HEK293 (cell line): ENCODE results near the gene TAX1BP1.

ENCODE experiments used
- CTCF ChIA-PET: fragments of 350-600 bp; formaldehyde crosslinking; extraction: SDS; loops from one replicate; lab custom pipeline; 2021; ENCODE audit warnings: antibody characterized with exemption; lab: Yijun Ruan, JAX
- POLR2A ChIA-PET: fragments of 300-600 bp; formaldehyde crosslinking; extraction: SDS; loops from one replicate; lab custom pipeline; 2020; ENCODE audit warnings: antibody characterized with exemption, inconsistent platforms; lab: Yijun Ruan, JAX
- H3K27ac ChIP-seq: fragments of 200-500 bp; sonication (Bioruptor generic); 2 replicates; pipeline ENCODE4 v1.5.1; 2014; ENCODE audit warnings: low read depth, low read length, control low read depth, inconsistent platforms; ENCODE audit errors: extremely low read depth
- H3K36me3 ChIP-seq, 2 experiments: fragments of 200-500 bp in 1 of 2; sonication (Bioruptor generic) in 1 of 2; 1 replicate in 1 of 2; 2 replicates in 1 of 2; pipeline ENCODE4 v1.5.1; 2014 to 2017; ENCODE audit warnings: inconsistent platforms in 2 of 2, low read length in 2 of 2; ENCODE audit not compliant: control insufficient read depth in 2 of 2, insufficient read depth in 1 of 2
- H3K4me1 ChIP-seq: fragments of 200-500 bp; sonication (Bioruptor generic); 2 replicates; pipeline ENCODE4 v1.5.1; 2014; ENCODE audit warnings: mild to moderate bottlenecking, low read length, inconsistent platforms; ENCODE audit not compliant: control insufficient read depth, insufficient read depth
- H3K4me3 ChIP-seq: 2 replicates; pipeline ENCODE4 v1.5.1; 2011; ENCODE audit warnings: low read depth, mild to moderate bottlenecking, control low read depth, low read length, moderate library complexity
- H3K9me3 ChIP-seq: fragments of 200-500 bp; sonication (Bioruptor generic); 2 replicates; pipeline ENCODE4 v1.5.1; 2014; ENCODE audit warnings: low read depth, low read length, inconsistent platforms; ENCODE audit not compliant: control insufficient read depth, insufficient read depth
- GLIS2 ChIP-seq: fragments of 450-650 bp; formaldehyde crosslinking; IDR thresholded peaks from 2 replicates; pipeline ENCODE4 v1.5.1; 2016; ENCODE audit warnings: missing biosample characterization, missing genetic modification characterization
- HOXD13 ChIP-seq: sonication (generic); formaldehyde crosslinking; IDR thresholded peaks from 2 replicates; pipeline ENCODE4 v1.8.0; 2022; ENCODE audit warnings: missing genetic modification reagents, borderline replicate concordance
- KLF1 ChIP-seq: fragments of 450-650 bp; formaldehyde crosslinking; IDR thresholded peaks from 2 replicates; pipeline ENCODE4 v1.5.1; 2016; ENCODE audit warnings: missing biosample characterization, missing genetic modification characterization
- KLF10 ChIP-seq: fragments of 450-650 bp; IDR thresholded peaks from 2 replicates; pipeline ENCODE4 v1.5.1; 2018; ENCODE audit warnings: missing biosample characterization, mild to moderate bottlenecking, missing genetic modification characterization
- SP7 ChIP-seq: fragments of 450-650 bp; formaldehyde crosslinking; IDR thresholded peaks from 2 replicates; pipeline ENCODE4 v1.5.1; 2016; ENCODE audit warnings: missing biosample characterization, missing genetic modification characterization
- ZIC2 ChIP-seq: fragments of 450-650 bp; formaldehyde crosslinking; IDR thresholded peaks from 2 replicates; pipeline ENCODE4 v1.5.1; 2016; ENCODE audit warnings: missing biosample characterization, missing genetic modification characterization
- ZNF10 ChIP-seq: fragments of 450-650 bp; formaldehyde crosslinking; IDR thresholded peaks from 2 replicates; pipeline ENCODE4 v1.5.1; 2017; ENCODE audit warnings: missing biosample characterization, missing genetic modification characterization
- ZNF202 ChIP-seq: fragments of 450-650 bp; formaldehyde crosslinking; IDR thresholded peaks from 2 replicates; pipeline ENCODE4 v1.5.1; 2016; ENCODE audit warnings: missing biosample characterization, missing genetic modification characterization, borderline replicate concordance
- ZNF211 ChIP-seq: fragments of 450-650 bp; formaldehyde crosslinking; IDR thresholded peaks from 2 replicates; pipeline ENCODE4 v1.5.1; 2016; ENCODE audit warnings: low read depth, missing biosample characterization, missing genetic modification characterization
- ZNF366 ChIP-seq: fragments of 450-650 bp; formaldehyde crosslinking; conservative IDR thresholded peaks from 2 replicates; pipeline ENCODE4 v1.5.1; 2016; ENCODE audit warnings: missing biosample characterization, missing genetic modification characterization
- ZNF37A ChIP-seq: fragments of 450-650 bp; IDR thresholded peaks from 2 replicates; pipeline ENCODE4 v1.5.1; 2018; ENCODE audit warnings: missing biosample characterization, missing genetic modification characterization
- ZNF404 ChIP-seq: fragments of 450-650 bp; formaldehyde crosslinking; IDR thresholded peaks from 2 replicates; pipeline ENCODE4 v1.5.1; 2017; ENCODE audit warnings: missing biosample characterization, missing genetic modification characterization
- ZNF433 ChIP-seq: fragments of 450-650 bp; formaldehyde crosslinking; IDR thresholded peaks from 2 replicates; pipeline ENCODE4 v1.5.1; 2016; ENCODE audit warnings: missing biosample characterization, missing genetic modification characterization, low read depth
- ZNF529 ChIP-seq: fragments of 450-650 bp; formaldehyde crosslinking; IDR thresholded peaks from 2 replicates; pipeline ENCODE4 v1.5.1; 2017; ENCODE audit warnings: missing genetic modification characterization, missing biosample characterization; ENCODE audit not compliant: insufficient replicate concordance
- ZNF600 ChIP-seq: fragments of 450-650 bp; formaldehyde crosslinking; IDR thresholded peaks from 2 replicates; pipeline ENCODE4 v1.5.1; 2016; ENCODE audit warnings: missing biosample characterization, missing genetic modification characterization
- ZNF639 ChIP-seq: fragments of 450-650 bp; formaldehyde crosslinking; IDR thresholded peaks from 2 replicates; pipeline ENCODE4 v1.5.1; 2016; ENCODE audit warnings: missing biosample characterization, missing genetic modification characterization
- ZNF677 ChIP-seq: fragments of 450-650 bp; IDR thresholded peaks from 2 replicates; pipeline ENCODE4 v1.5.0; 2018; ENCODE audit warnings: missing biosample characterization, mild to moderate bottlenecking, missing genetic modification characterization, moderate library complexity
- ZNF704 ChIP-seq: fragments of 450-650 bp; formaldehyde crosslinking; IDR thresholded peaks from 2 replicates; pipeline ENCODE4 v1.5.1; 2016; ENCODE audit warnings: missing biosample characterization, missing genetic modification characterization
- ZNF830 ChIP-seq: fragments of 450-650 bp; IDR thresholded peaks from 2 replicates; pipeline ENCODE4 v1.5.0; 2018; ENCODE audit warnings: missing biosample characterization, missing genetic modification characterization, low read depth, mild to moderate bottlenecking, moderate library complexity
- TF ChIP-seq, protein P1 (sequence below): fragments of 450-650 bp; formaldehyde crosslinking; IDR thresholded peaks from 2 replicates; pipeline ENCODE4 v1.5.1; 2016; ENCODE audit warnings: missing biosample characterization, missing genetic modification characterization
- TF ChIP-seq, protein P2 (sequence below): fragments of 450-650 bp; formaldehyde crosslinking; IDR thresholded peaks from 2 replicates; pipeline ENCODE4 v1.5.1; 2016; ENCODE audit warnings: missing biosample characterization, missing genetic modification characterization, borderline replicate concordance
- TF ChIP-seq, protein P3 (sequence below): fragments of 450-650 bp; formaldehyde crosslinking; IDR thresholded peaks from 2 replicates; pipeline ENCODE4; 2016; ENCODE audit warnings: missing biosample characterization, missing genetic modification characterization

TAX1BP1 gene

DNA sequence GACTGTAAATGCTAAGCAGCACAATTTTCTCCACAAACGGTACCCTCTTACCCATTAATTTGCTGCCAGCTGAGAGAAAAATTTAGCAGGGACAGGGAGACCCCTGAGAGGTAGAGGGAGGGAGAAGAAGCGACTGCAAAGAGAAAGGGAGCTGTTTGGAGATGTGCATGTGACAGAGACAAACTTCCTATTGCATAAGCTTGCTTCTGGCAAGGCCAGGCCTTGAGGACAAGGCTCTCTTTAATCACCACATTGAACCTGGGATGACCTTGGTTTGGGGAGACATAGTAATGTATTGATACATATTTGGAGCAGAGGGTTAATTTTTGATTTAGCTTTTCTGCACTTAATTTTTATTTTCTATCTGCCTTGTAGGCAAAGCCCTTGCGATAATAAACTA lies 46.2 kb upstream of the TAX1BP1 start (continued):
- TF ChIP-seq, protein P1, sequence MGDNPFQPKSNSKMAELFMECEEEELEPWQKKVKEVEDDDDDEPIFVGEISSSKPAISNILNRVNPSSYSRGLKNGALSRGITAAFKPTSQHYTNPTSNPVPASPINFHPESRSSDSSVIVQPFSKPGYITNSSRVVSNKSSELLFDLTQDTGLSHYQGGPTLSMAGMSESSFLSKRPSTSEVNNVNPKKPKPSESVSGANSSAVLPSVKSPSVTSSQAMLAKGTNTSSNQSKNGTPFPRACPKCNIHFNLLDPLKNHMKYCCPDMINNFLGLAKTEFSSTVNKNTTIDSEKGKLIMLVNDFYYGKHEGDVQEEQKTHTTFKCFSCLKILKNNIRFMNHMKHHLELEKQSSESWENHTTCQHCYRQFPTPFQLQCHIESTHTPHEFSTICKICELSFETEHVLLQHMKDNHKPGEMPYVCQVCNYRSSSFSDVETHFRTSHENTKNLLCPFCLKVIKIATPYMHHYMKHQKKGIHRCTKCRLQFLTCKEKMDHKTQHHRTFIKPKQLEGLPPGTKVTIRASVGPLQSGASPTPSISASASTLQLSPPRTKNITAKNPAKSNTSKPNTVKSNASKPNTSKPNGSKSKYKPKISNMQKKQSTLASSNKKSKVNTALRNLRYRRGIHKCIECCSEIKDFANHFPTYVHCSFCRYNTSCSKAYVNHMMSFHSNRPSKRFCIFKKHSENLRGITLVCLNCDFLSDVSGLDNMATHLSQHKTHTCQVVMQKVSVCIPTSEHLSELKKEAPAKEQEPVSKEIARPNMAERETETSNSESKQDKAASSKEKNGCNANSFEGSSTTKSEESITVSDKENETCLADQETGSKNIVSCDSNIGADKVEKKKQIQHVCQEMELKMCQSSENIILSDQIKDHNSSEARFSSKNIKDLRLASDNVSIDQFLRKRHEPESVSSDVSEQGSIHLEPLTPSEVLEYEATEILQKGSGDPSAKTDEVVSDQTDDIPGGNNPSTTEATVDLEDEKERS = no peak
- no peak for TF ChIP-seq ZIC2 (tag by site-specific recombination)
- TF ChIP-seq ZNF677 = no peak
- no peak for TF ChIP-seq GLIS2 (tag by site-specific recombination)

GRCh38 chr7:27695096-27695495 lies 44.9 kb upstream of the TAX1BP1 start:
- Histone ChIP-seq H3K9me3 (no peaks in the 10 kb centered on the region), H3K36me3 (no peaks in the 10 kb centered on the region), H3K4me3 (no peak overlapping the region), H3K27ac (no peak overlapping the region), H3K4me1 (no peaks in the 10 kb centered on the region)
- ChIA-PET POLR2A (no interaction called here), CTCF (interaction anchor here (0.6 kb wide), 1 partner anchor 550 kb away, joined by 3 read pairs; no protein-coding TSS in a partner anchor)
- no peak for TF ChIP-seq ZNF10 (tag by site-specific recombination)
- TF ChIP-seq ZNF639 (tag by site-specific recombination) = no peak
- TF ChIP-seq, protein P2, sequence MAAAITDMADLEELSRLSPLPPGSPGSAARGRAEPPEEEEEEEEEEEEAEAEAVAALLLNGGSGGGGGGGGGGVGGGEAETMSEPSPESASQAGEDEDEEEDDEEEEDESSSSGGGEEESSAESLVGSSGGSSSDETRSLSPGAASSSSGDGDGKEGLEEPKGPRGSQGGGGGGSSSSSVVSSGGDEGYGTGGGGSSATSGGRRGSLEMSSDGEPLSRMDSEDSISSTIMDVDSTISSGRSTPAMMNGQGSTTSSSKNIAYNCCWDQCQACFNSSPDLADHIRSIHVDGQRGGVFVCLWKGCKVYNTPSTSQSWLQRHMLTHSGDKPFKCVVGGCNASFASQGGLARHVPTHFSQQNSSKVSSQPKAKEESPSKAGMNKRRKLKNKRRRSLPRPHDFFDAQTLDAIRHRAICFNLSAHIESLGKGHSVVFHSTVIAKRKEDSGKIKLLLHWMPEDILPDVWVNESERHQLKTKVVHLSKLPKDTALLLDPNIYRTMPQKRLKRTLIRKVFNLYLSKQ (tag by site-specific recombination) = no peak
- TF ChIP-seq SP7 (tag by site-specific recombination) = no peak
- TF ChIP-seq, protein P3, sequence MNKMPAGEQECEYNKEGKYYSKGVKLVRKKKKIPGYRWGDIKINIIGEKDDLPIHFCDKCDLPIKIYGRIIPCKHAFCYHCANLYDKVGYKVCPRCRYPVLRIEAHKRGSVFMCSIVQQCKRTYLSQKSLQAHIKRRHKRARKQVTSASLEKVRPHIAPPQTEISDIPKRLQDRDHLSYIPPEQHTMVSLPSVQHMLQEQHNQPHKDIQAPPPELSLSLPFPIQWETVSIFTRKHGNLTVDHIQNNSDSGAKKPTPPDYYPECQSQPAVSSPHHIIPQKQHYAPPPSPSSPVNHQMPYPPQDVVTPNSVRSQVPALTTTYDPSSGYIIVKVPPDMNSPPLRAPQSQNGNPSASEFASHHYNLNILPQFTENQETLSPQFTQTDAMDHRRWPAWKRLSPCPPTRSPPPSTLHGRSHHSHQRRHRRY (tag by site-specific recombination) = no peak
- no peak for TF ChIP-seq ZNF704 (tag by site-specific recombination)
- no peak for TF ChIP-seq ZNF830 (tag by site-specific recombination)
- no peak for TF ChIP-seq KLF1 (tag by site-specific recombination)
- TF ChIP-seq ZNF404 (tag by site-specific recombination) = no peak
- no peak for TF ChIP-seq ZNF366
- no peak for TF ChIP-seq ZNF677
- no peak for TF ChIP-seq ZNF529
- TF ChIP-seq ZNF202 (tag by site-specific recombination) = no peak
- no peak for TF ChIP-seq ZNF211 (tag by site-specific recombination)
- no peak for TF ChIP-seq KLF10 (tag by site-specific recombination)
- no peak for TF ChIP-seq ZNF433
- no peak for TF ChIP-seq ZNF37A
- no peak for TF ChIP-seq ZNF600 (tag by site-specific recombination)
- TF ChIP-seq HOXD13 = no peak
